ENCODE measurements around the gene TCF12. TPM values are rescaled to one million over a fixed set of nuclear protein-coding genes. Genes with fewer than 3 reads are reported as not detected.

Gene TCF12
- total RNA-seq, 1 donor from 2014 or later, result 112 TPM

GRCh38 chr15:57018151-57018550 lies 99.7 kb downstream of the TCF12 start:
- DNase-seq (ENCODE audit: low read depth), result no peak
- Histone ChIP-seq H3K4me1 (ENCODE audit: insufficient read depth, low read length) (peaks cover 8% of the 10 kb centered on the region), H3K9ac (ENCODE audit: low read length) (no peak overlapping the region), H3K4me2 (ENCODE audit: low read length) (no peak overlapping the region), H3K9me3 (ENCODE audit: insufficient read depth, low read depth, low read length) (no peaks in the 10 kb centered on the region), H3K27ac (ENCODE audit: low read depth, low read length) (no peak overlapping the region), H3K79me2 (ENCODE audit: insufficient read depth, low read length) (peaks cover 93% of the 10 kb centered on the region), H3K4me3 (ENCODE audit: insufficient read depth, low read depth, low read length) (no peak overlapping the region), H3K36me3 (ENCODE audit: insufficient read depth, low read length) (no peaks in the 10 kb centered on the region), H4K20me1 (ENCODE audit: insufficient read depth, low read length) (peaks cover 70% of the 10 kb centered on the region), H2AFZ (ENCODE audit: low read depth, low read length) (no peak overlapping the region), H3K27me3 (ENCODE audit: insufficient read depth, low read length) (no peaks in the 10 kb centered on the region)
- Mint-ChIP-seq H3K27me3 (ENCODE audit: low read depth, unreplicated experiment) (no peaks in the 10 kb centered on the region), H3K4me3 (ENCODE audit: unreplicated experiment) (no peak overlapping the region), H3K36me3 (ENCODE audit: low read depth, unreplicated experiment) (peaks cover 7% of the 10 kb centered on the region), H3K27ac (ENCODE audit: unreplicated experiment) (no peak overlapping the region), H3K9me3 (ENCODE audit: unreplicated experiment) (peaks cover 2% of the 10 kb centered on the region), H3K4me1 (ENCODE audit: low read depth, unreplicated experiment) (peaks cover 8% of the 10 kb centered on the region)
- no peak for TF ChIP-seq EZH2 (IDR thresholded peaks at IDR 0.05; ENCODE audit: insufficient read depth, low read length)
- TF ChIP-seq, protein P1, sequence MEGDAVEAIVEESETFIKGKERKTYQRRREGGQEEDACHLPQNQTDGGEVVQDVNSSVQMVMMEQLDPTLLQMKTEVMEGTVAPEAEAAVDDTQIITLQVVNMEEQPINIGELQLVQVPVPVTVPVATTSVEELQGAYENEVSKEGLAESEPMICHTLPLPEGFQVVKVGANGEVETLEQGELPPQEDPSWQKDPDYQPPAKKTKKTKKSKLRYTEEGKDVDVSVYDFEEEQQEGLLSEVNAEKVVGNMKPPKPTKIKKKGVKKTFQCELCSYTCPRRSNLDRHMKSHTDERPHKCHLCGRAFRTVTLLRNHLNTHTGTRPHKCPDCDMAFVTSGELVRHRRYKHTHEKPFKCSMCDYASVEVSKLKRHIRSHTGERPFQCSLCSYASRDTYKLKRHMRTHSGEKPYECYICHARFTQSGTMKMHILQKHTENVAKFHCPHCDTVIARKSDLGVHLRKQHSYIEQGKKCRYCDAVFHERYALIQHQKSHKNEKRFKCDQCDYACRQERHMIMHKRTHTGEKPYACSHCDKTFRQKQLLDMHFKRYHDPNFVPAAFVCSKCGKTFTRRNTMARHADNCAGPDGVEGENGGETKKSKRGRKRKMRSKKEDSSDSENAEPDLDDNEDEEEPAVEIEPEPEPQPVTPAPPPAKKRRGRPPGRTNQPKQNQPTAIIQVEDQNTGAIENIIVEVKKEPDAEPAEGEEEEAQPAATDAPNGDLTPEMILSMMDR (IDR thresholded peaks at IDR 0.05; ENCODE audit: insufficient read depth, low read depth, low read length), result no peak
- FAIRE-seq, result no peak

DNA sequence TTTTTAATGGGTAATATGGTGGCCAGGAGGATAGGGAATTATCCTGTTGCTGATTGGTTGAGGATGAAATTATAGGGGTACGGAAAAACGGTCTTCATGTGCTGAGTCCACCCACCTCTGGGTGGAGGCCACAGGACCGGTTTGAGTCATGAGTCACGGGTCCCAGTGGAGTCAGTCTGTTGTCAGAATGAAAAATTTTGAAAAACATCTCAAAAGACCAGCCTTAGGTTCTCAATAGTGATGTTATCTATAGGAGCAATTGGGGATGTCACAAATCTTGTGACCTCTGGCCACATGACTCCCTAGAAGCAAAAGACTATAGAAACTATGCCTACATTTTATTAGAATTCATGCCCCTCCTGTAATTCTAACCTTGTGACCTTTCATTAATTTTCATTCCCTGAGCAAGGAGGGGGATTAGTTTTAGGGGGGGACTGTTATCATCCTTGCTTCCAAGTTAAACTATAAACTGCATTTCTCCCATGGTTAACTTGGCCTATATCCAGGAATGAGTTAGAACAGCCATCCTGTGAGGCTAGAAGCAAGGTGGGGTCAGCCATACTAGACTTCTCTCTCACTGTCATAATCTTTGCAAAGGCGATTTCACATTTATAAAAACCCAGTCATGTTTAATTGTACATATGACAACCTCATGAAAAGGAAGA lies 101.2 kb downstream of the TCF12 start:
- peaks cover 2% of the 10 kb centered on the region for H3K9me3 Mint-ChIP-seq (ENCODE audit: unreplicated experiment)
- Histone ChIP-seq H3K79me2 (ENCODE audit: insufficient read depth, low read length) (peaks cover 93% of the 10 kb centered on the region), H3K9ac (ENCODE audit: low read length) (no peak overlapping the region), H3K27ac (ENCODE audit: low read depth, low read length) (no peak overlapping the region), H3K36me3 (ENCODE audit: insufficient read depth, low read length) (no peaks in the 10 kb centered on the region), H3K4me2 (ENCODE audit: low read length) (peak overlapping the region; percentile 0), H4K20me1 (ENCODE audit: insufficient read depth, low read length) (peaks cover 68% of the 10 kb centered on the region), H2AFZ (ENCODE audit: low read depth, low read length) (no peak overlapping the region), H3K4me1 (ENCODE audit: insufficient read depth, low read length) (peaks cover 8% of the 10 kb centered on the region), H3K27me3 (ENCODE audit: insufficient read depth, low read length) (no peaks in the 10 kb centered on the region), H3K9me3 (ENCODE audit: insufficient read depth, low read depth, low read length) (no peaks in the 10 kb centered on the region), H3K4me3 (ENCODE audit: insufficient read depth, low read depth, low read length) (no peak overlapping the region)
- peaks cover 5% of the 10 kb centered on the region for H3K36me3 Mint-ChIP-seq (ENCODE audit: low read depth, unreplicated experiment)
- FAIRE-seq (no peak), DNase-seq (ENCODE audit: low read depth) (peak; percentile 21)
- H3K4me1 Mint-ChIP-seq (ENCODE audit: low read depth, unreplicated experiment), result peaks cover 8% of the 10 kb centered on the region
- TF ChIP-seq, protein P1 (IDR thresholded peaks at IDR 0.05; ENCODE audit: insufficient read depth, low read depth, low read length), result no peak
- TF ChIP-seq EZH2 (IDR thresholded peaks at IDR 0.05; ENCODE audit: insufficient read depth, low read length), result no peak
- H3K4me3 Mint-ChIP-seq (ENCODE audit: unreplicated experiment), result no peak overlapping the region
- H3K27ac Mint-ChIP-seq (ENCODE audit: unreplicated experiment), result peak overlapping the region; percentile 58
- H3K27me3 Mint-ChIP-seq (ENCODE audit: low read depth, unreplicated experiment), result no peaks in the 10 kb centered on the region

DNA sequence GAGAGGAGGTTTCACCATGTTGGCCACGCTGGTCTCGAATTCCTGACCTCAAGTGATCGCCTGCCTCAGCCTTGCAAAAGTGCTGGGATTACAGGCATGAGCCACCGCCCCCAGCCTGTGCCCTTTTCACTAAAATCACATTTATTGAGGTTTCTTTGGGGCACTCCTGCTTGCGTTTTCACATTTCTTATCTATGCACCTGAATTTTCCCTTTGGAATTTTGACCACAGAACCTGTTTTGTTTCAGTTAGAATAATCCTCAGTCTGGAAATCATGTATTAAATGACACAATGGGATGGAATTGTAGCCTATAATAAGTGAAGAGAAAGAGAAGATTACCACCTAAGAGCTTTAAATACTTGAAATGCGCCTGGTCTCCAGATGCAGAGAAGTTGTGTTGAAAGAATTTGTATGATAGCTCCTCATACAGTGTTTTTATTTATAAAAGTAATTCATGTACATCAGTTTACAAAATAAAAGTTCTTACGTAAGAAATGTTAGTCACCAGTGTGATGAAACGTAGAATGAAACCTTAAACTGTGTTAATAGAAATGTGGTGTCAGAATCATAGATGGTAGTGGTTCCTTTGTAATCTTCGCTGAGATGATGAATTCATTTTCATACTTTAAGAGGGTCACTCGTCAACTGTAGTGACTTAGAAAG lies 107.0 kb downstream of the TCF12 start:
- Mint-ChIP-seq H3K27me3 (ENCODE audit: low read depth, unreplicated experiment) (no peaks in the 10 kb centered on the region), H3K27ac (ENCODE audit: unreplicated experiment) (no peak overlapping the region), H3K9me3 (ENCODE audit: unreplicated experiment) (peaks cover 2% of the 10 kb centered on the region), H3K4me1 (ENCODE audit: low read depth, unreplicated experiment) (peaks cover 6% of the 10 kb centered on the region), H3K36me3 (ENCODE audit: low read depth, unreplicated experiment) (peaks cover 8% of the 10 kb centered on the region), H3K4me3 (ENCODE audit: unreplicated experiment) (no peak overlapping the region)
- no peak overlapping the region for H3K4me2 ChIP-seq (ENCODE audit: low read length)
- H3K4me3 ChIP-seq (ENCODE audit: insufficient read depth, low read depth, low read length), result no peak overlapping the region
- H3K9me3 ChIP-seq (ENCODE audit: insufficient read depth, low read depth, low read length), result no peaks in the 10 kb centered on the region
- DNase-seq (ENCODE audit: low read depth), result peak; percentile 53
- no peak for TF ChIP-seq EZH2 (IDR thresholded peaks at IDR 0.05; ENCODE audit: insufficient read depth, low read length)
- TF ChIP-seq, protein P1 (IDR thresholded peaks at IDR 0.05; ENCODE audit: insufficient read depth, low read depth, low read length), result no peak
- H4K20me1 ChIP-seq (ENCODE audit: insufficient read depth, low read length), result peaks cover 66% of the 10 kb centered on the region
- H3K79me2 ChIP-seq (ENCODE audit: insufficient read depth, low read length), result peaks cover 96% of the 10 kb centered on the region
- no peaks in the 10 kb centered on the region for H3K27me3 ChIP-seq (ENCODE audit: insufficient read depth, low read length)
- H3K36me3 ChIP-seq (ENCODE audit: insufficient read depth, low read length), result no peaks in the 10 kb centered on the region
- FAIRE-seq, result no peak
- H3K9ac ChIP-seq (ENCODE audit: low read length), result no peak overlapping the region
- no peaks in the 10 kb centered on the region for H3K4me1 ChIP-seq (ENCODE audit: insufficient read depth, low read length)
- H2AFZ ChIP-seq (ENCODE audit: low read depth, low read length), result no peak overlapping the region
- no peak overlapping the region for H3K27ac ChIP-seq (ENCODE audit: low read depth, low read length)
